ENCODE data around the gene RCBTB1. TPM values are rescaled to one million over a fixed set of nuclear protein-coding genes. Genes with fewer than 3 reads are reported as not detected.

Gene RCBTB1
- total RNA-seq, 1 experiment from 2014 or later, result 26.1 TPM

DNA sequence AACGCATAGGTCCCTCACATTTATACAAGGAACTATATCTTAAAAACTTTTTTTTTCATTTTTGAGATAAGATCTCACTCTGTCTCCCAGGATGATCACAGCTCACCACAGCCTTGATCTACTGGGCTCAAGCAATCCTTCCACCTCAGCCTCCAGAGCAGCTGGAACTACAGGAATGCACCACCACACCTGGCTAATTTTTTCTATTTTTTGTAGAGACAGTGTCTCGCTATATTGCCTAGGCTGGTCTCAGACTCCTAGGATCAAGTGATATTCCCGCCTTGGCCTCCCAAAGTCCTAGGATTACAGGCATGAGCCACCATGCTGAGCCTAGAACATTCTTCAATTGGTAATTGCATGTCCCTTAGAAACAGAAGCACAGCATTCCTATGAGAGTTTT lies 41.7 kb downstream of the RCBTB1 start:
- Histone ChIP-seq H3K14ac (ENCODE audit: insufficient read depth, low read length) (no peak overlapping the region), H2BK120ac (ENCODE audit: low read depth, low read length, poor library complexity, severe bottlenecking) (no peak overlapping the region), H3K4me1 (ENCODE audit: insufficient read depth, low read length) (no peaks in the 10 kb centered on the region), H3K23me2 (ENCODE audit: insufficient read length, low read depth, low read length, poor library complexity, severe bottlenecking) (no peaks in the 10 kb centered on the region), H3K9me3 (ENCODE audit: control insufficient read depth, low read depth, low read length) (no peaks in the 10 kb centered on the region), H2BK5ac (ENCODE audit: insufficient read length, low read length) (no peak overlapping the region), H3K79me2 (ENCODE audit: insufficient read depth, low read length) (no peaks in the 10 kb centered on the region), H3K27ac (ENCODE audit: insufficient read length, low read depth, low read length) (no peak overlapping the region), H4K5ac (ENCODE audit: insufficient read length, low read depth, low read length) (no peak overlapping the region), H2AFZ (ENCODE audit: low read length) (no peak overlapping the region), H3T11ph (ENCODE audit: low read length) (no peak overlapping the region), H3K27me3 (ENCODE audit: insufficient read depth, low read length) (no peaks in the 10 kb centered on the region), H4K20me1 (ENCODE audit: control insufficient read depth, insufficient read depth, insufficient read length) (no peaks in the 10 kb centered on the region), H4K91ac (ENCODE audit: insufficient read length, low read depth, low read length) (no peak overlapping the region), H2BK20ac (ENCODE audit: low read depth, low read length, poor library complexity, severe bottlenecking) (no peak overlapping the region), H3K9ac (ENCODE audit: extremely low read depth, insufficient read length, low read length) (no peak overlapping the region), H3K4me2 (ENCODE audit: insufficient read depth, insufficient read length, low read length) (no peak overlapping the region), H3K79me1 (ENCODE audit: insufficient read depth, low read depth, low read length, poor library complexity, severe bottlenecking) (peaks cover 4% of the 10 kb centered on the region), H3K23ac (ENCODE audit: insufficient read length, low read depth, low read length) (no peak overlapping the region), H3K56ac (ENCODE audit: insufficient read length, low read depth, low read length) (no peak overlapping the region), H2BK12ac (ENCODE audit: insufficient read length, low read depth, low read length) (no peak overlapping the region), H2BK15ac (ENCODE audit: low read depth, low read length) (no peak overlapping the region), H4K8ac (replicated peaks; ENCODE audit: insufficient read length, low read depth, low read length) (no peak overlapping the region), H2AK5ac (ENCODE audit: insufficient read length, low read length) (no peak overlapping the region), H3K18ac (ENCODE audit: insufficient read length, low read depth, low read length) (no peak overlapping the region), H3K4ac (ENCODE audit: low read depth, low read length) (no peak overlapping the region)
- no CpG with 5 or more reads among the region's 3 CpGs for WGBS (ENCODE audit: extremely low coverage, insufficient read length, low lambda C conversion rate)
- Mint-ChIP-seq H3K36me3 (ENCODE audit: insufficient read depth in 1 of 3, low read depth in 3 of 3) (peaks cover 12 to 66% (median 39%) of the 10 kb centered on the region in 3 experiments; a peak in 6 of 7 replicates), H3K27me3 (ENCODE audit: low read depth) (no peaks in the 10 kb centered on the region), H3K4me1 (peaks cover 7 to 9% of the 10 kb centered on the region in 2 experiments; a peak in 1 of 4 replicates), H3K4me3 (no peak overlapping the region), H3K27ac (no peak overlapping the region; a peak in 1 of 7 replicates), H3K9me3 (no peaks in the 10 kb centered on the region)
- TF ChIP-seq, protein P1, sequence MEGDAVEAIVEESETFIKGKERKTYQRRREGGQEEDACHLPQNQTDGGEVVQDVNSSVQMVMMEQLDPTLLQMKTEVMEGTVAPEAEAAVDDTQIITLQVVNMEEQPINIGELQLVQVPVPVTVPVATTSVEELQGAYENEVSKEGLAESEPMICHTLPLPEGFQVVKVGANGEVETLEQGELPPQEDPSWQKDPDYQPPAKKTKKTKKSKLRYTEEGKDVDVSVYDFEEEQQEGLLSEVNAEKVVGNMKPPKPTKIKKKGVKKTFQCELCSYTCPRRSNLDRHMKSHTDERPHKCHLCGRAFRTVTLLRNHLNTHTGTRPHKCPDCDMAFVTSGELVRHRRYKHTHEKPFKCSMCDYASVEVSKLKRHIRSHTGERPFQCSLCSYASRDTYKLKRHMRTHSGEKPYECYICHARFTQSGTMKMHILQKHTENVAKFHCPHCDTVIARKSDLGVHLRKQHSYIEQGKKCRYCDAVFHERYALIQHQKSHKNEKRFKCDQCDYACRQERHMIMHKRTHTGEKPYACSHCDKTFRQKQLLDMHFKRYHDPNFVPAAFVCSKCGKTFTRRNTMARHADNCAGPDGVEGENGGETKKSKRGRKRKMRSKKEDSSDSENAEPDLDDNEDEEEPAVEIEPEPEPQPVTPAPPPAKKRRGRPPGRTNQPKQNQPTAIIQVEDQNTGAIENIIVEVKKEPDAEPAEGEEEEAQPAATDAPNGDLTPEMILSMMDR (conservative IDR thresholded peaks at IDR 0.05), result no peak
- no peak for DNase-seq

Data from H9 (cell line).